ENCODE measurements around the gene ATP11A. TPM values are rescaled to one million over a fixed set of nuclear protein-coding genes. Genes with fewer than 3 reads are reported as not detected.

Gene ATP11A
- total RNA-seq, 4 donors from 2014 or later, result 32.1 to 83.6 (median 46.2) TPM

DNA sequence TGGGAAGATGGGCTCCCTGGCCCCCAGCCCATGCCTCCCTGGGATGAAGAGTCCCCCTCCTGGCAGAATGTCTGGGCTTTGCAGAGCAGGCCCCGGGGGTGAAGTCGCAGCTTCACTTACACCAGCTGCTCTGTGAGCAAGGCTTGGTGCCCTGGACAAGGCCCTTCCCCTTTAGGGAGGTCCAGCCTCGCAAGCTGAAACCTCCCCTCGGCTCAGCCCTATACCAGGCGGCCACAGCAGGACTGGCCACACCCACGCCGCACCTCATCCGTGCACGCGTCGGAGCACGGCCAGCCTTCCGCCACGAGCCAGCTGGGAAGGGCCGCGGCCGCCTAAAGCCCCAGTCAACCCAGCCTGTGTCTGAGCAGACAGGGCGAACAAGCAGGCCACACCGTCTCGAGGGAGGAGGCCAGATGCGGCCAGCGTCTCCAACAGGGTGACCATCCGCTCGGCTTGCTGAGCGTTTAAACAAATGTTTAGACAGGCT, 196.0 kb downstream of the ATP11A start:
- Histone ChIP-seq H3K4me1 (peaks cover 5 to 11% of the 10 kb centered on the region in 2 donors), H3K27ac (peak overlapping the region; percentile 12 to 57 (median 21)), H3K27me3 (no peaks in the 10 kb centered on the region), H3K9me3 (no peaks in the 10 kb centered on the region), H3K4me3 (replicated peaks in 1 of 3) (no peak overlapping the region), H3K36me3 (peaks cover 8 to 9% of the 10 kb centered on the region in 2 donors)
- TF ChIP-seq POLR2A (IDR thresholded peaks at IDR 0.05), result peak in 1 of 2 donors; percentile 89
- TF ChIP-seq, protein P1, sequence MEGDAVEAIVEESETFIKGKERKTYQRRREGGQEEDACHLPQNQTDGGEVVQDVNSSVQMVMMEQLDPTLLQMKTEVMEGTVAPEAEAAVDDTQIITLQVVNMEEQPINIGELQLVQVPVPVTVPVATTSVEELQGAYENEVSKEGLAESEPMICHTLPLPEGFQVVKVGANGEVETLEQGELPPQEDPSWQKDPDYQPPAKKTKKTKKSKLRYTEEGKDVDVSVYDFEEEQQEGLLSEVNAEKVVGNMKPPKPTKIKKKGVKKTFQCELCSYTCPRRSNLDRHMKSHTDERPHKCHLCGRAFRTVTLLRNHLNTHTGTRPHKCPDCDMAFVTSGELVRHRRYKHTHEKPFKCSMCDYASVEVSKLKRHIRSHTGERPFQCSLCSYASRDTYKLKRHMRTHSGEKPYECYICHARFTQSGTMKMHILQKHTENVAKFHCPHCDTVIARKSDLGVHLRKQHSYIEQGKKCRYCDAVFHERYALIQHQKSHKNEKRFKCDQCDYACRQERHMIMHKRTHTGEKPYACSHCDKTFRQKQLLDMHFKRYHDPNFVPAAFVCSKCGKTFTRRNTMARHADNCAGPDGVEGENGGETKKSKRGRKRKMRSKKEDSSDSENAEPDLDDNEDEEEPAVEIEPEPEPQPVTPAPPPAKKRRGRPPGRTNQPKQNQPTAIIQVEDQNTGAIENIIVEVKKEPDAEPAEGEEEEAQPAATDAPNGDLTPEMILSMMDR (IDR thresholded peaks at IDR 0.05), result no peak
- intact Hi-C loops (cut with DNase I), result no loop called here
- WGBS, 2 donors, result 0 to 1% methylated on average over 6 to 19 of the region's 25 CpGs
- DNase-seq, result peak; percentile 93 to 95

DNA sequence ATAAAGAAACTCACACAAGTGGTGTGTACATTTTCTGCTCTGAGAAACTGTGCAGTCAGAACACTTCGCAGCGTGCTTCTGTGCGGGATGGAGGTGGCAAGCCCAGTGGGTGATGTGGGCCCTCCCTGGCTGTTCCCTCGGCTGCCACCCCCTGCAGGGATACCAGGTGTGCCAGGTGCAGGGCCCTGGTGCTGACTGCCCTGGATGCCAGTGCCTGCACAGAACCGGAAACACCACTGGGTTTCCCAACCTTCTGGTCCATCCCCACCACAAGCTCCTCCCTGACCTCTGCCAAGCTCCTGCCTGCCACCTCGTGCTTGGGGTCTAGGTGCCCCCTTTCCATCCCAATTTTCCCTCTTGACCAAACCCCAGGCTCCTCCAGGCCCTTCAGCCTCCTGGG, 197.3 kb downstream of the ATP11A start:
- intact Hi-C loops (cut with DNase I), result no loop called here
- 89 to 93% methylated on average over 6 of the region's 6 CpGs for WGBS, 2 donors
- DNase-seq, result no peak

DNA sequence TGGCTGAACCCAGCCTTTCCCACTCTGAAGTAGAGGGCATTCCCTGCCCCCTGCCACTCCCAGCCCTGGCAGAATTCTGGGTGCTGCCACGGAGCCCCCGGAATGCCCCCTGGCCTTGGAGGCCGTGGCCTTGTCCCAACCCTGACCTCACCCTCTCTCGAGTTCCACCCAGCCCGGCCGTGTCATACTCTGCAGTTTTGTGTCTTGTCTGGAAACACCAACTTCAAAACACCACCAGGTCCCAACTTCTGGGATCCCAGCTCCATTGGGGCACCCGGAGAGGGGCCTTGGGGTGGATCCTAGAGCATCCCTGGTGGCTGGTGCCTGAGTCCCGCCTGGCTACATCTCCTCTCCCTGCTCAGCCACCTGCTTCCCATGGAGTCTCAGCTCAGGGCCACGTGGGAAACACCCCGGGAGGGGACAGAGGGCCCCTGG, 197.7 kb downstream of the ATP11A start:
- 84 to 93% methylated on average over 7 to 10 of the region's 10 CpGs for WGBS, 2 donors

More for the DNA sequence above, 197.3 kb downstream of the ATP11A start:
- H3K36me3 ChIP-seq, result peaks cover 2 to 6% of the 10 kb centered on the region in 2 donors
- no peak overlapping the region for H3K4me3 ChIP-seq (replicated peaks in 1 of 3)
- no peaks in the 10 kb centered on the region for H3K27me3 ChIP-seq
- no peak overlapping the region for H3K27ac ChIP-seq
- TF ChIP-seq, protein P1 (IDR thresholded peaks at IDR 0.05), result no peak
- no peak for TF ChIP-seq POLR2A (IDR thresholded peaks at IDR 0.05)
- peaks cover 5 to 11% of the 10 kb centered on the region in 2 donors for H3K4me1 ChIP-seq
- H3K9me3 ChIP-seq, result no peaks in the 10 kb centered on the region

DNA sequence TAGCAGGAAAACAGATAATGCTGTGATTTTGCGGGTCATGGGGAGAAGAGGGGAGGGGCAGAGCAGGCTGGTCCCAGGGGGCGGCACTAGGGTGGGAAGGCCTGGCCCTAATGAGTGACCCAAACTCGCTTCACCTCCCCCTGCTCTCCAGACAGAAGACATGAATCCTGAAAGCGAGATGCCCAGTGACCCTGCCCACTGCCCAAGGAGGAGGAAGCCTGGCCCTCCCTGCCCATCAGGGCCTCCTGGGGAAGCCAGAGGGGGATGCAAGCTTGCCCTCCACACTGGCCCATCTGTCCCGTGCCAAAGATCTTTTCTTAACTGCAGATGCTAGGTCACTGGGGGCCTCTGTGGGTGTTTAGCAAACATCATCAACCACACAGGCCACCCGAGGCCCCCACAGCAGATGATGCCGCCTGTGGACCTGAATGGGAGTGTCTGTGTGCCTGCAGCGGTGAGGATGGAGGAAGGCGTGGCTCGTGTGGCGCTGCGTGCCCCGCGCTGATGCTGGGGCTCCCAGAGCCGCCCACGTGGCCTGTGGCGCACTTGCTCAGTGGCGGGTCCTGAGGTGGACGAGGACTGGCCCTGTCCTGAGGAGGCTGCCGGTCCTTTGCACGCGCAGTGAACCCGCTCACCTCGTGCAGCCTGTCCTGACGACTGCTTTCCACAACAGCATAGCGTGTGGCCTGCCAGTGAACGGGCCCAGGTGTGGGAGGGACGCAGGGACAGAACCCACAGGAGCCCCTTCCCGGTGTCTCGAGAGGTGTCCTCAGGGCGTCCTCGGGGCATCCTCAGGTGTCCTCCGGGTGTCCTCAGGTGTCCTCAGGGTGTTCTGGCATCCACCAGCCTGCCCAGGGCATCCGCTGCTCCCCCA, 198.6 kb downstream of the ATP11A start:
- Histone ChIP-seq H3K27me3 (no peaks in the 10 kb centered on the region), H3K27ac (no peak overlapping the region), H3K4me3 (replicated peaks in 1 of 3) (no peak overlapping the region), H3K4me1 (peaks cover 9 to 21% of the 10 kb centered on the region in 2 donors), H3K9me3 (no peaks in the 10 kb centered on the region), H3K36me3 (no peaks in the 10 kb centered on the region)
- TF ChIP-seq, protein P1 (IDR thresholded peaks at IDR 0.05), result no peak
- no peak for TF ChIP-seq POLR2A (IDR thresholded peaks at IDR 0.05)
- WGBS, 2 donors, result 88 to 91% methylated on average over 24 to 31 of the region's 34 CpGs
- intact Hi-C loops (cut with DNase I), result no loop called here
- DNase-seq, result no peak

More for the DNA sequence above, 197.7 kb downstream of the ATP11A start:
- no peak overlapping the region for H3K27ac ChIP-seq
- peaks cover 0 to 2% of the 10 kb centered on the region in 2 donors for H3K36me3 ChIP-seq
- DNase-seq, result no peak
- no peaks in the 10 kb centered on the region for H3K27me3 ChIP-seq
- no peak overlapping the region for H3K4me3 ChIP-seq (replicated peaks in 1 of 3)
- H3K9me3 ChIP-seq, result no peaks in the 10 kb centered on the region
- H3K4me1 ChIP-seq, result peaks cover 5 to 12% of the 10 kb centered on the region in 2 donors
- TF ChIP-seq, protein P1 (IDR thresholded peaks at IDR 0.05), result no peak
- no peak for TF ChIP-seq POLR2A (IDR thresholded peaks at IDR 0.05)
- intact Hi-C loops (cut with DNase I), result no loop called here

All from thyroid gland (tissue), 4 donors.